ENCODE results near the gene HEXA.
"Not testable (repeated sequence)": the region's sequence is repeated elsewhere in the genome, so short reads cannot be mapped to it uniquely, and the experiment has no call there.

The HEXA gene

GRCh38 chr15:72375846-72376581, at the start of gene HEXA:
Gene HEXA (minus strand): TSS chr15:72376014. CDS start chr15:72375972, 42 bp downstream.
- peak; percentile 91 for DNase-seq

DNA sequence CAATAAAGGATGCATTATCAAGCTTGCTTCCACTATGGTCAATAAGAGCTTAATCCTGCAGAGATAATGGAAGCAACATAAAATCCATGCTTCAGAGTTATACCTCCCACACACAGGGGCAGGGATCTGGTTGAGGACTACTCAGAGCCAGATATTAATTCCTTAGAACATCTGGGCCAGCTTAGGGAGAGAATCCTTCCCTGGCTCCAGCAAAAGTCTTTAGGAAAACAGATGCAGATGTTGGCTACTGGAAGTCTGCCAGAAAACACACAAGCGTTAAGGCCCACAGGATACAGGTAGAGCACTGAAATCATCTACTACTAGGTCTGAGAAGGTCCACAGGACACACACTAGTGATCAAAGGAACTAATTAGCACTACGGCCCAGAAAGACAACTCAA, 47.4 kb upstream of the HEXA start:
- DNase-seq, result no peak

DNA sequence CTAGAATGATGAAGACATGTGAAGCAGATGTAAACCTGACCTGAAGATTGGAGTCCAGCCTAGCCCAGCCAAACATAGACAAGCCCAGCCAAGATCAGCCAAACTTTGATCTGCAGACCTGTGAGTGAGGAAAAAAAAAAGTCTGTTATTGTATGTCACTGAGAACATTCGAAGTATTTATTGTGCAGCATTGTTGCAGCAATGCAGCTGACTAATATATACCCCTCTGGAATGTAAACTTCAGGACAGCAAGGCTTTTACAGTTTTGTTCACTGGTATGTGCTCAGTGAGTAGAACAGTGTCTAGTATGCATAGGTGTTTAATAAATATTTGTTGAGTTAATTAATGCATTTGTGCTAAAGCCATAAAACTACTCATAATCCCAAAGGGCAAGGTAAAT, 45.7 kb upstream of the HEXA start:
- no peak for DNase-seq

- DNase-seq, result no peak
Measured at GRCh38 chr15:72420576-72420975, 44.8 kb upstream of the HEXA start.

GRCh38 chr15:72419768-72420167, 44.0 kb upstream of the HEXA start:
- not testable (repeated sequence) for DNase-seq

DNA sequence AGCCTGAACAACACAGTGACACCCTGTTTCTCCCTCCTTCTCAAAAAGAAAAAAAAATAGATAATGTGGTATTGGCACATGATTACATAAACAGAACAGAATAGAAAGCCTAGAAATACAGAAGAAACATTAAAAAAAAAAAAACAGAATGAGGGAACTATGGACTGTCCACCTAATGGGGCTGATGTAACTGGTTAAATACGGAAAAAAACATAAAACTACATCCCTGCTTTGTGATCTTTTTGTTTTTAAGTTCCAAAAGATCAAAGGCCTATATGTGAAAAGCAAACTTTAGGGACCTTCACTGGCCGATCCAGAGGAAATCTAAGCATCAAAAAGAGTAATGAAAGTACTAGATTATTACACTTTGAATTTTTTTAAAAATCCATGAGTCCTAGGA, 39.5 kb upstream of the HEXA start:
- no peak for DNase-seq

GRCh38 chr15:72413337-72413736, 37.5 kb upstream of the HEXA start:
- not testable (repeated sequence) for DNase-seq

DNA sequence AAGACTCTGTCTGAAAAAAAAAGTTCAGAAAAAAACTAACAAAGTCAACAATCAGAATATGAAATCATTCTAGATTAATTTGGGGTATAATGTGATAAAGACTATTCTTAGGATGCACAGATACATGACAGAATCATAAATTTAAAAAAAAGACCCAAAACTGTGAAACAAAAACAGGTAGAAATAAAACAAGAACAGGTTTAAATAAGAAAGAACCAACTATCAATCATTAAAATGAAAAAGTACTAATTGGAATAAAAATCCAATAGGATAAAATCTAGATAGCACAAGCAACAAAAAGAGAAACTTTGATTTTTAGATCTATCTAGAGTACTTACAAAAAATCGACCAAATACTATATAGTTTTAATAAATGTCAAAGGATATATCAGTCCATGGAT, 35.7 kb upstream of the HEXA start:
- no peak for DNase-seq

DNA sequence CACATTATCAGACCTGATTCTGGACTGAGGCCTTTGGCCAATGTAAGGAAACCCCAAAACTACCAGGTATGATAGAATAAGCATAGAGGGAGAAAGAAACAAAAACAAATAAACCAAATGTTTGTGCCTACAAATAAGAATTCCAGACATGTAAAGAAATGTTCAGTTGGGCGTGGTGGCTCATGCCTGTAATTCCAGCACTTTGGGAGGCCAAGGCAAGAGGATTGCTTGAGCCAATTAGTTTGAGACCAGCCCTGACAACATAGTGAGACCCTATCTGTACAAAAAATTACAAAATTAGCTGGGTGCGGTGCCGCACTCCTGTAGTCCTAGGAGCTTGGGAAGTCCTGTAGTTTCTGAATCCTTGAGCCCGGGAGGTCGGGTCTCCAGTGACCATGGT, 35.3 kb upstream of the HEXA start:
- DNase-seq, result no peak

GRCh38 chr15:72406936-72407335, 31.1 kb upstream of the HEXA start:
- DNase-seq, result no peak

DNA sequence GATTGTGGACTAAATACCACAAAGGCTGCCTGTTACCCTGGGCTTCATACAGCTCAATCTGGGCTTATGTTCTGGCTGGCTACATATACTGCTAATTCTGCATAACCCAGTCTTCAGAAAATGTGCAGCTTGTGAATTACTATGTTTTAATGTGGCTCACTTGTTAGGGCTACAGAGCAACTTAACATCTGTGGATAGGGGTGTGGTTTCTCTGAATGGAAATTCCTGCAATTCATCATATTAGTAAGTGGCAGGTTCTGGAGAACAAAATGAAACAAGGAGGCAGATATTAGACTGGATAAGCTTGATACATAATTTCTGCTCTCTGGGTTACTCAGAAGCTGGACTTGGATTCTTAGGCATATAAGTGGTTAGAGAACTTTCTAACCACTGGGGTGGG, 29.0 kb upstream of the HEXA start:
- DNase-seq, result no peak

DNA sequence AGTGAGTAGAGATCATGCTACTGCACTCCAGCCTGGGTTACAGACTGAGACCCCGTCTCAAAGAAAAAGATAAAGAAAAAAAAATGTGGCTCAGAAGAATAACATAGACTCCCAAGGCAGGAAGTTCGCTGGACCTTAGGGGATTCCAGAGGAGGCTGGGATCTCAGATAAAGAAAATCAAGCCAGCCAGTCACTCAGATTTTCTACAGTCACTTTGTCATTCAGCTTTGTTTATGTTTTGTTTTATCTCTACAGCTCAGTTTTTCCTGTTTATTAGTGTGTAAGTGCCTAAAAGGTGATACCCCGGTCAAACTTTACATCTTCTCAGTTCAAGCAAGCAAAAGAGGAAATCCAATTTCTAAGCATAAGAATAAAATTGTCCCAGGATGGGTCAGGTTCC, 28.5 kb upstream of the HEXA start:
- no peak for DNase-seq

- no peak for DNase-seq
Measured at GRCh38 chr15:72402726-72403125, 26.9 kb upstream of the HEXA start.

DNA sequence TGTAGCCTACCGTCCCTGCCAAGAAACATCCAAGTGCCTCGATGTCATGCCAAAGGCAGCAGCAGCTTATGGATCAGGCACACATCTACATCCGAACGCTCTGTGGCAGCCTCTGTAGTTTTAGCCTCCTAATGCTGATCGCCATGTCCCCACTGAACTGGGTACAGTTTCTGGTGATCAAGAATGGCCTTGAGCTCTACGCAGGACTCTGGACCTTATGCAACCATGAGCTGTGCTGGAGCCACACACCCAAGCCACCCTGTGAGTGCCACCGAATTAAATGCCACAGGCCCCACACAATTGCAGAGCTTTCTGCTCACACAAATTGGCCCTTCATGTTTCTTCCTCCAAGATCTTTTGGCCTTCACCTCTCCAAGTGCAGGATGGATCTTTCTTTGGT, 22.8 kb upstream of the HEXA start:
- no peak for DNase-seq

GRCh38 chr15:72397796-72398588, 22.2 kb upstream of the HEXA start, which contains the start of gene TMEM202:
Gene TMEM202 (plus strand): TSS chr15:72398305. CDS start chr15:72398327, 22 bp downstream.
- no peak for DNase-seq

DNA sequence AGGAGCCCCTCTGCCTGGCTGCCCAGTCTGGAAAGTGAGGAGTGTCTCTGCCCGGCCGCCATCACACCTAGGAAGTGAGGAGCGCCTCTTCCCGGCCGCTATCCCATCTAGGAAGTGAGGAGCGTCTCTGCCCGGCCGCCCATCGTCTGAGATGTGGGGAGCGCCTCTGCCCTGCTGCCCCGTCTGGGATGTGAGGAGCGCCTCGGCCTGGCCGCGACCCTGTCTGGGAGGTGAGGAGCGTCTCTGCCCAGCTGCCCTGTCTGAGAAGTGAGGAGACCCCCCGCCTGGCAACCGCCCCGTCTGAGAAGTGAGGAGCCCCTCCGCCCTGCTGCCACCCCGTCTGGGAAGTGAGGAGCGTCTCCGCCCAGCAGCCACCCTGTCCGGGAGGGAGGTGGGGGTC, 20.5 kb upstream of the HEXA start:
- DNase-seq, result not testable (repeated sequence)

DNA sequence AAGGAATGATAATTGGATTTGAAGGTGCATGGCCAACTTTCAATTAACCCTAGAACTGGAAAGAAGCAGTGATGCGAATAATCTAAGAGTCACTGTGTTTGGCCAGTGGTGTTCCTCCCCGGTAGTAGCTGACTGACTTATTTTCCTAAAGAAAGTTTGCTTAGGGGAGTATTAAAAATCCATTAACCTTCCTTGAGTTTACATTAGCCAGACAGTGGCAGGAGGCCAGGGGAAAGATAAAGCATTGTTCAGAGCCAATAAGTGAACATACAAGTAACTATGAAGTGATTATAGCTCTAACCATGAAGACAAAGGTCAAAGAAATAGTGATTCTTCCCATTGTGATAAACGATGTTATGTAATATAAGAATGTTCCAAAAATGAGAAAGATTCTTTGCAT, 13.4 kb upstream of the HEXA start:
- DNase-seq, result no peak

- no peak for DNase-seq
Measured at GRCh38 chr15:72387741-72388140, 11.9 kb upstream of the HEXA start.

- DNase-seq, result no peak
Measured at GRCh38 chr15:72382146-72382545, 6.3 kb upstream of the HEXA start.

DNA sequence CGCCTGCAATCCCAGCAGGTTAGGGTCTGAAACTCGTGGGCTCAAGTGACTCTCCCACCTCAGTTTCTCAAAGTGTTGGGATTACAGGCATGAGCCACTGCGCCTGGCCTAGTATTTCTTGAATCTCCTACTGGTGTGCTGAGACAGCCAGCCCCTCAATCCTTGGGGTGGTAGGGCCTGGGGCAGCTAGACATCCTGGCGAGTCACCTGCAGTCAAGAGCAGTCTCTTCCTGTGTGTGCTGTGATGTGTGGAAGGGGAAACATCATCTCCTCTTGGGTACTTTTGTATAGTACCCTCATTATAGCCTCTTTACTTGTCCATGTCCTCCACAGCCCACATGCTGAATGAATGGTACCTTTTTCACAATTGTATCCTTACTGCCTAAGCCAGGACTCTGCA, 4.9 kb upstream of the HEXA start:
- DNase-seq, result no peak

GRCh38 chr15:72379856-72380430, 4.1 kb upstream of the HEXA start:
- DNase-seq, result no peak

- not testable (repeated sequence) for DNase-seq
Measured at GRCh38 chr15:72379106-72379505, 3.3 kb upstream of the HEXA start.

DNA sequence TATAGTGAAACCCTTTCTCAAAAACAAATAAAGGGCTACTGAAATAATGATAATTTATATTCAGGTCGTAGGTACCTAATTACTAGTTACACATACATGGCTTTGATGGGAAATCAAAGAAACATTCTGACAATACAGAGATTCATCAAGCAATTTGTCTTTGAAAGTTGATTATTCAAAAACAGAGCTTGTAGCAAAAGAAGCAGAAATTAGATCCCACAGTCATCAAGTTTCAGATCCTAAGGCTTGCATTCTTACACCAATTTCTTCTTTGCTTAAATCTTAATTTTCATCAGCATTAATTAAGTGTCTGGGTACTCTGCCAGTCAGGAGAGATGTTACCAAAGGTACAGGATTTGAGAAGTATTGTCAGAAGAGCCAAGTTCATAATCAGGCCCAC, 1.5 kb upstream of the HEXA start:
- DNase-seq, result no peak

DNA sequence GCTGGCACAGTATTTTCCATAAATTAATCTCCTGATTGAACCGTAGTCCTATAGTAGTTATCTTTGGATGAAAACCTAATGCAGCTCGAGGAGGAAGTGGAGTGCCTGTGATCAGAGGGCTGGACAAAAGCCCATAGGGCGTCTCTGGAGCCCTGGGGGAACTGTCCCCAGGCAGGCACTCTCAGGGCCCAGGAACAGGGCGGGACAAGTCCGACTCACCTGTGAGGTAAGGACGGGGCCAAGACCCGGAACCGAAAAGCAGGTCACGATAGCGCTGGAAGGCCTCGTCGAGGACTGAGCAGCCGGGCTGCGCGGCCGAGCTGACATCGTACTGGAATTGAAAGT, 341 bp downstream of the HEXA start:
- no peak for DNase-seq
